ENCODE results near the gene JMJD7. TPM values are rescaled to one million over a fixed set of nuclear protein-coding genes. Genes with fewer than 3 reads are reported as not detected.

Gene JMJD7
- total RNA-seq, 4 donors from 2014 or later = 9.1 to 61.1 (median 13.1) TPM

DNA sequence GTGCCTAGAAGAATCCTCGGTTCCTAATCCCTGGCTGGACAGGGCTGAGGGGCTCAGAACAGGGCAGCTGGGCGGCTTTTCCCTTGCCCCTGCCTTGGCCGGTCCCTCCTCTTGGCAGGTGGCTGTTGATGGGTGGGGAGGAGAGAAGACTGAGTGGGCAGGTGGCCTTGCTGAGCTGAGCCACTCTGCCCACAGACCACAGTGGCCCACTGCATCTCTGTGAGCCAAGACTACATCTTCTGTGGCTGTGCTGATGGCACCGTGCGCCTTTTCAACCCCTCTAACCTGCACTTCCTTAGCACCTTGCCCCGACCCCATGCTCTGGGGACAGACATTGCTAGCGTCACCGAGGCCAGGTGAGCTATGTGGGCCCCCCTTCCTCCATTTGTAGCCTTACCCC, 14.5 kb upstream of the JMJD7 start:
- H3K36me3 ChIP-seq = peaks cover 0 to 44% (median 0%) of the 10 kb centered on the region in 3 donors
- H3K4me3 ChIP-seq = no peak overlapping the region
- DNase-seq = no peak
- H3K4me1 ChIP-seq = no peaks in the 10 kb centered on the region
- H3K27me3 ChIP-seq = no peaks in the 10 kb centered on the region
- no peak overlapping the region for H3K27ac ChIP-seq
- no peaks in the 10 kb centered on the region for H3K9me3 ChIP-seq
- TF ChIP-seq, protein P1, sequence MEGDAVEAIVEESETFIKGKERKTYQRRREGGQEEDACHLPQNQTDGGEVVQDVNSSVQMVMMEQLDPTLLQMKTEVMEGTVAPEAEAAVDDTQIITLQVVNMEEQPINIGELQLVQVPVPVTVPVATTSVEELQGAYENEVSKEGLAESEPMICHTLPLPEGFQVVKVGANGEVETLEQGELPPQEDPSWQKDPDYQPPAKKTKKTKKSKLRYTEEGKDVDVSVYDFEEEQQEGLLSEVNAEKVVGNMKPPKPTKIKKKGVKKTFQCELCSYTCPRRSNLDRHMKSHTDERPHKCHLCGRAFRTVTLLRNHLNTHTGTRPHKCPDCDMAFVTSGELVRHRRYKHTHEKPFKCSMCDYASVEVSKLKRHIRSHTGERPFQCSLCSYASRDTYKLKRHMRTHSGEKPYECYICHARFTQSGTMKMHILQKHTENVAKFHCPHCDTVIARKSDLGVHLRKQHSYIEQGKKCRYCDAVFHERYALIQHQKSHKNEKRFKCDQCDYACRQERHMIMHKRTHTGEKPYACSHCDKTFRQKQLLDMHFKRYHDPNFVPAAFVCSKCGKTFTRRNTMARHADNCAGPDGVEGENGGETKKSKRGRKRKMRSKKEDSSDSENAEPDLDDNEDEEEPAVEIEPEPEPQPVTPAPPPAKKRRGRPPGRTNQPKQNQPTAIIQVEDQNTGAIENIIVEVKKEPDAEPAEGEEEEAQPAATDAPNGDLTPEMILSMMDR (IDR thresholded peaks at IDR 0.05) = no peak
- no peak for TF ChIP-seq POLR2A (IDR thresholded peaks at IDR 0.05)

DNA sequence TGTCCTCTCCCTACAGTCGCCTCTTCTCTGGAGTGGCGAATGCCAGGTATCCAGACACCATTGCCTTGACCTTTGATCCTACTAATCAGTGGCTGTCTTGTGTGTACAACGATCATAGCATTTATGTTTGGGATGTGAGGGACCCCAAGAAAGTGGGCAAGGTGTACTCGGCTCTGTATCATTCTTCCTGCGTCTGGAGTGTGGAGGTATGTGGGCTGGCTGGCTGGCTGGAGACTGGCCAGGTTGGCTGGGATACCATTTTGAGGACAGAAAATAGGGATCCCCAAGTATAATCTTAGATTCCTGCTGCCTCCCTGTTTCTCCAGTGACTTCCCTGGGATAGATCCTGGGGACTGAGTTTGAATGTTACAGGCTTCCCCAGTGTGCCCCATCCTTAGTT, 13.4 kb upstream of the JMJD7 start:
- peaks cover 0 to 55% (median 0%) of the 10 kb centered on the region in 3 donors for H3K36me3 ChIP-seq

DNA sequence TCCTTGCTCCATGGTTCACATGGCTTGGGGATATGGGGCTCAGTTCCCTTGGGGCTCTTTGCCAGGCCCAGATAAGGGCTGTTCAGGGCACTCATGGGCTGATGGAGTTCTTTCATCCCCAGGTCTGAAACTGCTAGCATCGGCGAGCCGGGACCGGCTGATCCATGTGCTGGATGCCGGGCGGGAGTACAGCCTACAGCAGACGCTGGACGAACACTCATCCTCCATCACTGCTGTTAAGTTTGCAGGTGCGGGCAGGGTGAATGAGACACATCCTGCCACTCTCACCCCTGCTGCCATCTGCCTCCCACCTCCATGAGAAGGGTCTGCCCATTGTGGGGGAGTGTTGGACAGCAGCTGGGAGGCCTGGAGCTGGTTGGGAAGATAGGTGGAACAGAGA, 11.1 kb upstream of the JMJD7 start:
- peak in 1 of 3 donors; percentile 25 for DNase-seq
- Histone ChIP-seq H3K9me3 (no peaks in the 10 kb centered on the region), H3K4me1 (no peaks in the 10 kb centered on the region), H3K36me3 (peaks cover 0 to 76% (median 0%) of the 10 kb centered on the region in 3 donors), H3K4me3 (no peak overlapping the region), H3K27ac (no peak overlapping the region), H3K27me3 (no peaks in the 10 kb centered on the region)
- TF ChIP-seq, protein P1 (IDR thresholded peaks at IDR 0.05) = no peak
- TF ChIP-seq POLR2A (IDR thresholded peaks at IDR 0.05) = no peak

More for the DNA sequence above, 13.4 kb upstream of the JMJD7 start:
- Histone ChIP-seq H3K27ac (no peak overlapping the region), H3K4me1 (no peaks in the 10 kb centered on the region), H3K4me3 (no peak overlapping the region), H3K9me3 (no peaks in the 10 kb centered on the region), H3K27me3 (no peaks in the 10 kb centered on the region)
- no peak for DNase-seq
- no peak for TF ChIP-seq POLR2A (IDR thresholded peaks at IDR 0.05)
- TF ChIP-seq, protein P1 (IDR thresholded peaks at IDR 0.05) = no peak

DNA sequence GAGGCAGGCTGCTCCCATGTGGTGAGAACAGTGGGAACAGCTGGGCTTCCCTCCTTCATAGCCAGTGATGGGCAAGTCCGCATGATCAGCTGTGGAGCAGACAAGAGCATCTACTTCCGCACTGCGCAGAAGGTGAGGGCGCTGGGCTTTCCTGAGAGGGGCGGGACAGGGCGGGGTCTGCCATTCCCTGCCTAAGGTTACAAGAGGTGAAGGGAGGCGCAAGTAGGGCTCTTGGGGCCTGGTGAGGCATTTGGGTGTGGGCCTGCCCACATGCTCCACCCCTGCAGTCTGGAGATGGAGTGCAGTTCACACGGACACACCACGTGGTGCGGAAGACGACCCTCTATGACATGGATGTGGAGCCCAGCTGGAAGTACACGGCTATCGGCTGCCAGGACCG, 10.6 kb upstream of the JMJD7 start:
- Histone ChIP-seq H3K9me3 (no peaks in the 10 kb centered on the region), H3K4me3 (no peak overlapping the region), H3K27ac (no peak overlapping the region), H3K27me3 (no peaks in the 10 kb centered on the region), H3K4me1 (no peaks in the 10 kb centered on the region), H3K36me3 (peaks cover 0 to 81% (median 0%) of the 10 kb centered on the region in 3 donors)
- DNase-seq = no peak
- TF ChIP-seq, protein P1 (IDR thresholded peaks at IDR 0.05) = no peak
- no peak for TF ChIP-seq POLR2A (IDR thresholded peaks at IDR 0.05)

DNA sequence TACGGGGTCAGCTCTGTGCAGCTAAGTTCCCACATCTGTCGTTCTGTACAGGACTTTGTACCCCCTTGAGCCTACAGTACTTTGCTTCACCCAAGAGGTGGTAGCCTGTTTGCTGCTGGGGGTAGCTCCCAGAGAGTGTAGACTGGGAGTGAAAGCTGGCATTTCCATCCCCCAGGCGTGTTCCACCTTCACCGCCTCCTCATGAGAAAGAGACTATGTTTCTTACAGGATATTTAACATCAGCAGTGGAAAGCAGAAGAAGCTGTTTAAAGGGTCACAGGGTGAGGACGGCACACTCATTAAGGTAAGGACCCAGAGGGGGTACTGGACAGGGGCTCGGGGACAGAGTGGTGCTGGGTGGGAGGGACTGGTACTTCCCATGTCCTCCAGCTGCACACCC, 10.1 kb upstream of the JMJD7 start:
- H3K27me3 ChIP-seq = no peaks in the 10 kb centered on the region
- H3K9me3 ChIP-seq = no peaks in the 10 kb centered on the region
- no peaks in the 10 kb centered on the region for H3K4me1 ChIP-seq
- no peak overlapping the region for H3K4me3 ChIP-seq
- no peak overlapping the region for H3K27ac ChIP-seq
- DNase-seq = no peak
- peaks cover 0 to 86% (median 0%) of the 10 kb centered on the region in 3 donors for H3K36me3 ChIP-seq
- TF ChIP-seq POLR2A (IDR thresholded peaks at IDR 0.05) = no peak
- TF ChIP-seq, protein P1 (IDR thresholded peaks at IDR 0.05) = no peak

Data from Peyer's patch (tissue), 4 donors.